ENCODE results near the gene FHIT.

DNA sequence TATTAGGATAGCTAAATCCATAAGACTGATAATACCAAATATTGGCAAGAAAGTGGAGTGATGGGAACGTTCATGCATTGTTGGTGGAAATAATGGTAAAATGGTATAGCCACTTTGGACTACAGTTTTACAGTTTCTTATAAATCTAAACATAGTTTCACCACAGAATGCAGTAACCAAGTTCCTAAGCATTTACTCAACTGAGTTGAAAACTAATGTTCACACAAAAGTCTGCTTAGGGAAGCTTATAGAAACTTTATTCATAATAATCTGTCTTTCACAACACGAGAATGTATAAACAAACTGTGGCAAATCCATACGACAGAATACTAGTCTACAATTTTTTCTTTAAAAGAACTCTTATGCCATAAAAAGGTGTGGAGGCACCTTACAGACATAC, 969.3 kb downstream of the FHIT start:
- TF ChIP-seq, protein P1, sequence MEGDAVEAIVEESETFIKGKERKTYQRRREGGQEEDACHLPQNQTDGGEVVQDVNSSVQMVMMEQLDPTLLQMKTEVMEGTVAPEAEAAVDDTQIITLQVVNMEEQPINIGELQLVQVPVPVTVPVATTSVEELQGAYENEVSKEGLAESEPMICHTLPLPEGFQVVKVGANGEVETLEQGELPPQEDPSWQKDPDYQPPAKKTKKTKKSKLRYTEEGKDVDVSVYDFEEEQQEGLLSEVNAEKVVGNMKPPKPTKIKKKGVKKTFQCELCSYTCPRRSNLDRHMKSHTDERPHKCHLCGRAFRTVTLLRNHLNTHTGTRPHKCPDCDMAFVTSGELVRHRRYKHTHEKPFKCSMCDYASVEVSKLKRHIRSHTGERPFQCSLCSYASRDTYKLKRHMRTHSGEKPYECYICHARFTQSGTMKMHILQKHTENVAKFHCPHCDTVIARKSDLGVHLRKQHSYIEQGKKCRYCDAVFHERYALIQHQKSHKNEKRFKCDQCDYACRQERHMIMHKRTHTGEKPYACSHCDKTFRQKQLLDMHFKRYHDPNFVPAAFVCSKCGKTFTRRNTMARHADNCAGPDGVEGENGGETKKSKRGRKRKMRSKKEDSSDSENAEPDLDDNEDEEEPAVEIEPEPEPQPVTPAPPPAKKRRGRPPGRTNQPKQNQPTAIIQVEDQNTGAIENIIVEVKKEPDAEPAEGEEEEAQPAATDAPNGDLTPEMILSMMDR (conservative IDR thresholded peaks at IDR 0.05): no peak
- TF ChIP-seq EZH2 (IDR thresholded peaks at IDR 0.05; ENCODE audit: low read depth): no peak

All from PC-9 (cell line).